Measurements from ENCODE around the gene KIF26A.

- TF ChIP-seq, protein P1, sequence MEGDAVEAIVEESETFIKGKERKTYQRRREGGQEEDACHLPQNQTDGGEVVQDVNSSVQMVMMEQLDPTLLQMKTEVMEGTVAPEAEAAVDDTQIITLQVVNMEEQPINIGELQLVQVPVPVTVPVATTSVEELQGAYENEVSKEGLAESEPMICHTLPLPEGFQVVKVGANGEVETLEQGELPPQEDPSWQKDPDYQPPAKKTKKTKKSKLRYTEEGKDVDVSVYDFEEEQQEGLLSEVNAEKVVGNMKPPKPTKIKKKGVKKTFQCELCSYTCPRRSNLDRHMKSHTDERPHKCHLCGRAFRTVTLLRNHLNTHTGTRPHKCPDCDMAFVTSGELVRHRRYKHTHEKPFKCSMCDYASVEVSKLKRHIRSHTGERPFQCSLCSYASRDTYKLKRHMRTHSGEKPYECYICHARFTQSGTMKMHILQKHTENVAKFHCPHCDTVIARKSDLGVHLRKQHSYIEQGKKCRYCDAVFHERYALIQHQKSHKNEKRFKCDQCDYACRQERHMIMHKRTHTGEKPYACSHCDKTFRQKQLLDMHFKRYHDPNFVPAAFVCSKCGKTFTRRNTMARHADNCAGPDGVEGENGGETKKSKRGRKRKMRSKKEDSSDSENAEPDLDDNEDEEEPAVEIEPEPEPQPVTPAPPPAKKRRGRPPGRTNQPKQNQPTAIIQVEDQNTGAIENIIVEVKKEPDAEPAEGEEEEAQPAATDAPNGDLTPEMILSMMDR (IDR thresholded peaks at IDR 0.05), result no peak
- TF ChIP-seq POLR2A (IDR thresholded peaks at IDR 0.05) (no peak), POLR2AphosphoS5 (IDR thresholded peaks at IDR 0.05) (no peak), EP300 (IDR thresholded peaks at IDR 0.05) (no peak)
Observed at GRCh38 chr14:104229534-104230055, 91.2 kb downstream of the KIF26A start.

All from stomach (tissue), 4 donors.